HUES6 (cell line): ENCODE measurements around the gene STK32C.
"Not testable (repeated sequence)": the region's sequence is repeated elsewhere in the genome, so short reads cannot be mapped to it uniquely, and the experiment has no call there.

Experiments
- H3K27ac ChIP-seq: 2 replicates; pipeline ENCODE4 v1.7.0; 2013; ENCODE audit warnings: low read depth, mild to moderate bottlenecking, low read length, inconsistent platforms
- H3K27me3 ChIP-seq: 2 replicates; pipeline ENCODE4 v1.6.1; 2013; ENCODE audit warnings: low read length; ENCODE audit not compliant: control insufficient read depth, insufficient read depth
- H3K36me3 ChIP-seq: 2 replicates; pipeline ENCODE4 v1.6.1; 2013; ENCODE audit warnings: low read length; ENCODE audit not compliant: control insufficient read depth, insufficient read depth
- H3K4me1 ChIP-seq: 2 replicates; pipeline ENCODE4 v1.6.1; 2013; ENCODE audit warnings: low read length; ENCODE audit not compliant: control insufficient read depth, insufficient read depth
- H3K4me3 ChIP-seq: 2 replicates; pipeline ENCODE4 v1.5.1; 2013; ENCODE audit warnings: low read depth, low read length
- H3K9ac ChIP-seq: one replicate; pipeline ENCODE4 v1.6.1; 2013; ENCODE audit warnings: mild to moderate bottlenecking, low read length
- H3K9me3 ChIP-seq: 2 replicates; pipeline ENCODE4 v1.6.1; 2013; ENCODE audit warnings: low read depth, low read length; ENCODE audit not compliant: control insufficient read depth, insufficient read depth

STK32C gene

GRCh38 chr10:132269266-132270230 is 38.2 kb downstream of the STK32C start:
- no peak overlapping the region for H3K9ac ChIP-seq

DNA sequence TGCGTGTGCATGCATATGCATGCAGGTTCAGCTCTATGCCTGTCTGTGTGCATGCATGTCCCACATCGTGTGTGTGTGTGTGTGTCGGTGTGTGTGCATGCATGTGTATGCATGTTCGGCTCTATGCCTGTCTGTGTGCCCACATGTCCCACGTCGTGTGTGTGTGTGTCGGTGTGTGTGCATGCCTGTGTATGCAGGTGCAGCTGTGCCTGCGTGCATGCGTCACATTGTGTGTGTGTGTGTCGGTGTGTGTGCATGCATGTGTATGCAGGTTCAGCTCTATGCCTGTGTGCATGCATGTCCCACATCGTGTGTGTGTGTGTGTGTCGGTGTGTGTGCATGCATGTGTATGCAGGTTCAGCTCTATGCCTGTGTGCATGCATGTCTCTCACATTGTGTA is 39.8 kb downstream of the STK32C start:
- H3K27me3 ChIP-seq, H3K4me1 ChIP-seq, H3K9ac ChIP-seq, H3K36me3 ChIP-seq, H3K27ac ChIP-seq, H3K4me3 ChIP-seq: not testable (repeated sequence)
- H3K9me3 ChIP-seq: peaks cover 12% of the 10 kb centered on the region; the same call in 1 of the 2 replicates

More at GRCh38 chr10:132269266-132270230, 38.2 kb downstream of the STK32C start:
- no peaks in the 10 kb centered on the region for H3K36me3 ChIP-seq
- no peaks in the 10 kb centered on the region for H3K27me3 ChIP-seq
- H3K27ac ChIP-seq: no peak overlapping the region
- H3K9me3 ChIP-seq: peaks cover 12% of the 10 kb centered on the region; the same call in 1 of the 2 replicates
- H3K4me3 ChIP-seq: no peak overlapping the region
- no peaks in the 10 kb centered on the region for H3K4me1 ChIP-seq

DNA sequence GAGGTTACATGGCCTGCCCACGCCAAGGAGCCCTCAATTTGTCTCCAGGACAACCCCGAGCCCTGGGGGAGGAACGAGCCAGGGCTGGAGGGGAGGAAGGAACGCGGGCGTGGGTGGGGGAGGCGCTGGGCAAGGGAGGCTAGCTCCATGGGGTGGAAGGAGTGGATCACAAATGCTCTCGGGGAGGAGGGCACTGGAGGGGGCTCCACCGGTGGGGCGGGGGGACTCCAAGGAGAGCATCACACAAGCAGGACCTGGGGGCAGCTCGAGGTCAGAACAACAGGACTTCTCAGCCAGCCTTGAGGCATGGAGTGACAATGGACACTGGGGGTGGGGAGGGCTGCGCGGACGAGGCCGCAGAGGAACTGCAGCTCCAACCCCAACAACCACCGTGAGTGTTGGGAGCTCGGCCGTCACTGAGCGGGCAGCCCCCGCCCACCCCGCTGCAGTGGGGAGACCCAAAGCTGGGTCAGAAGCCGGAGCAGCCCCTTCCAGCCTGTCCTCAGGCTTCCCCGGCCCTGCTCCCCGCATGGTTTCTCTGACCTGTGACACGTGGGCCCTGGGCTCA is 41.1 kb downstream of the STK32C start:
- H3K9me3 ChIP-seq: peaks cover 12% of the 10 kb centered on the region; the same call in 1 of the 2 replicates
- H3K27me3 ChIP-seq: no peaks in the 10 kb centered on the region
- no peak overlapping the region for H3K27ac ChIP-seq
- no peak overlapping the region for H3K9ac ChIP-seq
- no peak overlapping the region for H3K4me3 ChIP-seq
- H3K36me3 ChIP-seq: no peaks in the 10 kb centered on the region
- no peaks in the 10 kb centered on the region for H3K4me1 ChIP-seq

DNA sequence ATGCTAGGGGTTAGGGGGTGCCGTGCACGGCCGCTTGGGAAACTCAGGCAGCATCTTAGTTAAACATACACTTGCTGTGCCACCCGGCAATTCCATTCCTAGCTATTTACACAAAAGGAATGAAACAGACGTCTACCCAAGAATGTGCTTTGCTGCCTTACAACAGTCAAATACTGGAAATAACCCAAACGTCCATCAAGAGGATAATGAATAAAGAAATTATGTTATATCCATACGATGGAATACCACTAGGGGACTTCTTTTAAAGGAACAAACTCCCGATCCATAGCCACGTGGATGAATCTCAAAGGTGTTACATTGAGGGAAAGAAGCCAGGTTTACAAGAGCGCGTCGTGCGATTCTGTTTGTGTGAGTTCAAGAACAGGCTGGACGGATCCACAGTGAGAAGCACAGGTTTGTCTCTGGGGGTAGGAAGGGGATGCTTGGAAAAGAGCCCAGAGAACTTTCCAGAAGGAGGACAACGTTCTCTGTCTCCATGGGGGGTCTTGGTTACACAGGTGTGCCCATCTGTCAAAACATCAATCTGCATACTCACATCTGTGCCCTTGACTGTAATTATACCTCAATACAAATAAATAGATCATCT is 41.8 kb downstream of the STK32C start:
- H3K36me3 ChIP-seq: no peaks in the 10 kb centered on the region

GRCh38 chr10:132264966-132265889 is 42.5 kb downstream of the STK32C start:
- H3K4me3 ChIP-seq: no peak overlapping the region
- H3K9ac ChIP-seq: no peak overlapping the region
- H3K27me3 ChIP-seq: no peaks in the 10 kb centered on the region
- no peaks in the 10 kb centered on the region for H3K4me1 ChIP-seq
- H3K9me3 ChIP-seq: peaks cover 12% of the 10 kb centered on the region; the same call in 1 of the 2 replicates
- H3K36me3 ChIP-seq: no peaks in the 10 kb centered on the region
- H3K27ac ChIP-seq: no peak overlapping the region

More for the DNA sequence above, 41.8 kb downstream of the STK32C start:
- no peak overlapping the region for H3K4me3 ChIP-seq
- H3K9me3 ChIP-seq: peaks cover 12% of the 10 kb centered on the region; the same call in 1 of the 2 replicates
- H3K9ac ChIP-seq: no peak overlapping the region
- H3K4me1 ChIP-seq: no peaks in the 10 kb centered on the region
- H3K27me3 ChIP-seq: no peaks in the 10 kb centered on the region
- no peak overlapping the region for H3K27ac ChIP-seq

- Histone ChIP-seq H3K36me3 (no peaks in the 10 kb centered on the region), H3K9ac (no peak overlapping the region), H3K27ac (no peak overlapping the region), H3K4me3 (no peak overlapping the region), H3K27me3 (no peaks in the 10 kb centered on the region), H3K4me1 (no peaks in the 10 kb centered on the region), H3K9me3 (peaks cover 12% of the 10 kb centered on the region; the same call in 1 of the 2 replicates)
Observed at GRCh38 chr10:132264306-132264950, 43.3 kb downstream of the STK32C start.

DNA sequence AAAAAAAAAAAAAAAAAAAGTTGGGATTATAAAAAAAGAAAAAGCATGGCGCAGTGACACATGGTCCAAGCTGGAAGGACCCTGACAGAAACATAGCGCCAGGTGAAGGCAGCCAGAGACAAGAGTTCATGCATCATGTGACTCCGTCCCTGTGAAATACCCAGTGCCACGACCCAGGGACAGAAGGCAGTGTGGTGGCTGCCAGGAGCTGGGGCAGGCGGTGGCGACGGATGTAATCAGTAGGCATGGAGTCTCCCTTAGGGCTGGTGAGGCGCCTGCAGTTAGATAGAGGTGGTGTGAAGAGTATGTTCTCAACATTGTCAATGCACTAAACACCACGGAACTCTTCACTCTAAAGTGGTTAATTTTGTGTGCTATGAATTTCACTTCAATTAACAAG is 43.9 kb downstream of the STK32C start:
- Histone ChIP-seq H3K36me3 (no peaks in the 10 kb centered on the region), H3K9me3 (peaks cover 10% of the 10 kb centered on the region; the same call in 1 of the 2 replicates), H3K4me1 (no peaks in the 10 kb centered on the region), H3K4me3 (no peak overlapping the region), H3K27ac (no peak overlapping the region), H3K9ac (no peak overlapping the region), H3K27me3 (no peaks in the 10 kb centered on the region)

DNA sequence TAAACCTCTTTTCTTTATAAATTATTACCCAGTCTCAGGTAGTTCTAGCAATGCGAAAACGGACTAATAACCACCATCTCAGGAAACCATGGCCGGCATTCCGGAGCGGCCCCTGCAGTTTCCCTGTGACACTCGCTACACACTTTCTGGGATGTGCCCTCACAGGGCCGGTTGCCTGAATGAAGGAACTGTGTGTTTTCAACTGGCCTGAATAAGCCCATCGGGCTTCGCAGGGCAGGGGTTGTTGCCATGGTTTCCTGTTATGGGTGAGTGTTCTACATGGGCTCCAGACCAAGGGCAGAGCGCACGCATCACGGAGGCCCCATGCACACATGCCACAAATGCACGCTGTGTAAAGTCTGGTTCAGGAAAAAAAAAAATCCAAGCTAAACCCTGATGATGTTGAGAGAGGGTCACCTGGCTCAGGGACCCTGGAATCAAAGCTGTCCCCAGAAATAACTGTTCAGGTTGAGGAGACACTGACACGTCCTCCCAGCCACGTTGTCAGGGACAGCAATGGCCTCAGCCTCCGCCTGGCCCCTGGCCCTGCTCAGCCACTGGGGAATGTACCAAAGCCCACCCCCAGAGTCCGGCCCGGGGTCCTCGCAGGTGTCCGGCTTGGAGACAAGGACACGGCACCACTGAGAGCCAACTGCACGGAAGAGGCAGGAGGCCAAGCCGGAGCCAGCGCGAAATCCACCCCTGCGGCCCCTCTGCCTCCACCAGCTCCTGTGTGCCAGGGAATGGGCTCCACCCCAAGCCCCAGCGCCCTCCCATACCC is 47.9 kb downstream of the STK32C start:
- H3K9ac ChIP-seq: no peak overlapping the region

GRCh38 chr10:132258423-132258822 is 49.3 kb downstream of the STK32C start:
- Histone ChIP-seq H3K36me3 (no peaks in the 10 kb centered on the region), H3K9ac (no peak overlapping the region), H3K4me1 (no peaks in the 10 kb centered on the region), H3K27me3 (peaks cover 4% of the 10 kb centered on the region; the same call in 1 of the 2 replicates), H3K4me3 (no peak overlapping the region), H3K9me3 (no peaks in the 10 kb centered on the region), H3K27ac (no peak overlapping the region)

More for the DNA sequence above, 47.9 kb downstream of the STK32C start:
- Histone ChIP-seq H3K9me3 (no peaks in the 10 kb centered on the region), H3K4me1 (no peaks in the 10 kb centered on the region), H3K27ac (no peak overlapping the region), H3K4me3 (no peak overlapping the region), H3K27me3 (peaks cover under 1% of the 10 kb centered on the region; the same call in 1 of the 2 replicates), H3K36me3 (no peaks in the 10 kb centered on the region)
